Activated naive CD4-positive, alpha-beta T cell treated with anti-CD3 and anti-CD28 coated beads for 36 hours (primary cell): ENCODE measurements around the gene ADGRL3. TPM values are rescaled to one million over a fixed set of nuclear protein-coding genes. Genes with fewer than 3 reads are reported as not detected.

Experiments used
- CTCF ChIA-PET: fragments of 350-600 bp; sonication (Branson Sonifier 250); formaldehyde crosslinking; loops from one replicate; lab custom pipeline; 2021; ENCODE audit warnings: antibody characterized with exemption; lab: Charles Lee
- DNase-seq: peaks from one replicate; pipeline ENCODE4 v3.0.0-alpha.2; 2020
- H3K27ac Mint-ChIP-seq: one replicate; pipeline ENCODE4 v1.8.0; 2021; ENCODE audit warnings: mild to moderate bottlenecking, mixed read lengths
- H3K27me3 Mint-ChIP-seq: one replicate; pipeline ENCODE4 v1.8.0; 2021; ENCODE audit warnings: low read depth, mixed read lengths
- H3K36me3 Mint-ChIP-seq: one replicate; pipeline ENCODE4 v1.8.0; 2021; ENCODE audit warnings: low read depth, mixed read lengths
- H3K4me1 Mint-ChIP-seq: one replicate; pipeline ENCODE4 v1.8.0; 2021; ENCODE audit warnings: low read depth, mixed read lengths
- H3K4me3 Mint-ChIP-seq: one replicate; pipeline ENCODE4 v1.8.0; 2021; ENCODE audit warnings: mild to moderate bottlenecking, moderate library complexity, mixed read lengths
- H3K9me3 Mint-ChIP-seq: one replicate; pipeline ENCODE4 v1.8.0; 2021; ENCODE audit warnings: mixed read lengths
- intact Hi-C: fragments of 100-400 bp; cut with micrococcal nuclease; formaldehyde crosslinking; loops from one replicate; pipeline ENCODE4 v1.15.1; 2023
- total RNA-seq, 2 experiments: library from RNA; stranded (reverse); gene quantifications; one replicate each; pipeline ENCODE4 v1.2.3, GENCODE V29; 2021

Gene ADGRL3
- total RNA-seq, 2 experiments from 2014 or later, result not detected

DNA sequence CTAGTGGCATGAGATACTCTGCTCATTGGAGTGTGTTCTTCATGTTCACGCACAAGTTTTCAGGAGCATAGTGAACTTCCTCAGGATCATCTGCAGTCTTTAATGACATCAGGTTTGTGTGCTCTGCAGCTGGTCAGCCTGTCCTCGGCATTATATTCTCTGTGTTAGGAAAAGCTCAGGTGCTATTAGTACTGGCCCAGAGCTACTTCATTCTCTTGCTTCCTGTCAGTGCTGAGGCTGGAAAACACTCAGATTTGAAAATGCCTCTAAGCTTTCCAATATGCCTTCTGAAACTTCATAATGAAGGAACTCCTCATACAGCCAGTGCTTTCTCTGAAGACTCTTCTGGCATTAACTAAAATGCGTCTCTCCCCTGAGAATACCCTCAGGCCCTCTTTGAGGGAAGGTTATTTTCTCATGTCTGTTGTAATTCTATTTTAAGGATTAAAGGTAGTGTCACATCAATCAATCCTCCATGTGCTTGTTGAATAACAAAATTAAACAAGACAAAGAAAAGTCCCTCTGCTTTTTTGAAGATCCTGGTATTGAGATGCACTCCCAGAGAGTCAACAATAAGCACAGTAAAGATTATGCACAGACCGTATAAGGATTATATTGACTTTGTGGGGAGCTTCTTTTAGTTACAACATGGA lies 666.4 kb downstream of the ADGRL3 start:
- no peaks in the 10 kb centered on the region for H3K27me3 Mint-ChIP-seq
- DNase-seq, result no peak
- H3K9me3 Mint-ChIP-seq, result peaks cover 2% of the 10 kb centered on the region

DNA sequence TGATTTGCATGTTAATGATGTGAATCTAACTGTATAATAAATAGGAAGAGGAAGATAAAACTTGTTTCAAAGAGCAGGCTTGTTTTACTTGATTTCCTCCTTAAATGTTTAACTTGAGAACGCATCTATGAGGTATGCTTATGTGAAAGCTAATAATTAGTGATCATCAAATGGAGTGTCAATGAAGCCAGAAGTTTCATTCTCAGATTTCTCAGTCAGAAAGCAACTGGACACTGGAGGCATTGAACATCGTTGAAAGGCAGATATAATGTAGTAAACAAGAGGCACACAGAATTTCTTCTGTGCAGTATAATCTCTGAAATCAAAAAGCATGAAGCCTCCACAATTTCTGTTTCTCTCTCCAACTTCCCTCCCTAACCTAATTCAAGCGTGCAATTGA lies 672.9 kb downstream of the ADGRL3 start:
- CTCF ChIA-PET, result no interaction called here
- H3K36me3 Mint-ChIP-seq, result no peaks in the 10 kb centered on the region
- no peak overlapping the region for H3K4me3 Mint-ChIP-seq
- intact Hi-C loops, result no loop called here
- no peak for DNase-seq
- H3K27me3 Mint-ChIP-seq, result no peaks in the 10 kb centered on the region
- no peak overlapping the region for H3K27ac Mint-ChIP-seq
- no peaks in the 10 kb centered on the region for H3K4me1 Mint-ChIP-seq
- peaks cover 6% of the 10 kb centered on the region for H3K9me3 Mint-ChIP-seq

More for the DNA sequence above, 666.4 kb downstream of the ADGRL3 start:
- no peaks in the 10 kb centered on the region for H3K4me1 Mint-ChIP-seq
- H3K36me3 Mint-ChIP-seq, result no peaks in the 10 kb centered on the region
- intact Hi-C loops, result no loop called here
- CTCF ChIA-PET, result no interaction called here
- no peak overlapping the region for H3K27ac Mint-ChIP-seq
- H3K4me3 Mint-ChIP-seq, result no peak overlapping the region

DNA sequence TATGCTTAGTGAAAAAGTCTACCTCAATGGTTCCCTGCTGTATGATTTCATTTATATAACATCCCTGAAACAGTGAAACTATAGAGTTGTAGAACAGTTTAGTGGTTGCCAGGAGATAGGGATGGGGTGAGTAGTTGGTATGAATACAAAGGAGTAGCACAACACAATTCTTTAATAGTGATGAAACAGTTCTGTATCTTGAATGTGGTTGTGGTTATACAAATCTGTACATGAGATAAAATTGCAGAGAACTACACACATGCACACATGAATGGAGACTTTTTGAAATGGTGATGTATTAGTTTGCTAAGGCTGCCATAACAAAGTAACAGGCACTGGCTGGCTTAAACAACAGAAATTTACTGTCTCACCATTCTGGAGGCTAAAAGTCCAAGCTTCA lies 677.1 kb downstream of the ADGRL3 start:
- intact Hi-C loops, result no loop called here
- CTCF ChIA-PET, result no interaction called here
- peaks cover 5% of the 10 kb centered on the region for H3K9me3 Mint-ChIP-seq
- H3K4me3 Mint-ChIP-seq, result no peak overlapping the region
- H3K27ac Mint-ChIP-seq, result no peak overlapping the region
- H3K4me1 Mint-ChIP-seq, result no peaks in the 10 kb centered on the region
- no peaks in the 10 kb centered on the region for H3K36me3 Mint-ChIP-seq
- DNase-seq, result no peak
- H3K27me3 Mint-ChIP-seq, result no peaks in the 10 kb centered on the region

DNA sequence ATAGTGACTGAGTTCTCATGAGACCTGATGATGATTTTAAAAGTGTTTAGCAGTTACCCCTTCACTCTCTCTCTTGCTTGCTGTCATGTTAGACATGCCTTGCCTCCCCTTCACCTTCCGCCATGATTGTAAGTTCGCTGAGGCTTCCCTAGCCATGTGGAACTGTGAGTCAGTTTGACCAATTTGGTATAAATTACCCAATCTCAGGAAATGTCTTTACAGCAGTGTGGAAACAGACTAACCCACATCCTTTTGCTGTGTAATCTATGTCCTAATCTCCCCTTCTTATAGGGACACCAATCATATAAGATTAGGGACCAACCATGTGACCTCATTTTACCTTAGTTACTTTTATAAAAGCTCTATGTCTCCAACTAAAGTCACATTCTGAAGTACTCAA lies 677.8 kb downstream of the ADGRL3 start:
- DNase-seq, result no peak
- no peak overlapping the region for H3K27ac Mint-ChIP-seq
- intact Hi-C loops, result no loop called here
- H3K4me3 Mint-ChIP-seq, result no peak overlapping the region
- no peaks in the 10 kb centered on the region for H3K4me1 Mint-ChIP-seq
- peaks cover 5% of the 10 kb centered on the region for H3K9me3 Mint-ChIP-seq
- H3K36me3 Mint-ChIP-seq, result no peaks in the 10 kb centered on the region
- CTCF ChIA-PET, result no interaction called here
- no peaks in the 10 kb centered on the region for H3K27me3 Mint-ChIP-seq

GRCh38 chr4:61882381-61882780 lies 682.3 kb downstream of the ADGRL3 start:
- H3K27me3 Mint-ChIP-seq, result no peaks in the 10 kb centered on the region
- H3K27ac Mint-ChIP-seq, result no peak overlapping the region
- H3K36me3 Mint-ChIP-seq, result no peaks in the 10 kb centered on the region
- DNase-seq, result no peak
- CTCF ChIA-PET, result no interaction called here
- H3K9me3 Mint-ChIP-seq, result peaks cover 4% of the 10 kb centered on the region
- intact Hi-C loops, result no loop called here
- no peak overlapping the region for H3K4me3 Mint-ChIP-seq
- no peaks in the 10 kb centered on the region for H3K4me1 Mint-ChIP-seq

GRCh38 chr4:61886131-61886530 lies 686.0 kb downstream of the ADGRL3 start:
- Mint-ChIP-seq H3K4me1 (no peaks in the 10 kb centered on the region), H3K27ac (no peak overlapping the region), H3K9me3 (peaks cover 3% of the 10 kb centered on the region), H3K27me3 (no peaks in the 10 kb centered on the region), H3K36me3 (no peaks in the 10 kb centered on the region), H3K4me3 (no peak overlapping the region)
- CTCF ChIA-PET, result no interaction called here
- intact Hi-C loops, result no loop called here
- DNase-seq, result no peak

DNA sequence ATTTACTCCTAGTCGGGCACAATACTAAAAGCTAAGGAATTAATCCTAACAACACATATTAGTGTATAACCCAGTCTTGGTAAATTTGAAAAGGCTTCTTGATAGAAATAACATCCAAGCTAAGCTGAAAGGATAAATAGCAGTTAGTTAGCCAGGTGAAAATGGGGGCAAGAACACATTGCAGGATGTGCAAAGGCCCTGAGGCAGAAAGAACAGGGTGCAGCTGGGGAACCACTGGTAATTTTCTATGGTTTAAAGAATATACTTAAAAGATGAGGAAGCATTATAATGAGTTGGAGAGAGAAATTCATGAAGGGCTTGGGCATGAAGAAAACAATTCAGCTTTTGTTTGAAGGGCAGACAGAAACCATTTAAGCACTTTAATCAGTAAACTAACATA lies 689.0 kb downstream of the ADGRL3 start:
- Mint-ChIP-seq H3K4me1 (no peaks in the 10 kb centered on the region), H3K4me3 (no peak overlapping the region), H3K27ac (no peak overlapping the region), H3K9me3 (peaks cover 3% of the 10 kb centered on the region), H3K27me3 (no peaks in the 10 kb centered on the region), H3K36me3 (no peaks in the 10 kb centered on the region)
- no peak for DNase-seq
- intact Hi-C loops, result no loop called here
- CTCF ChIA-PET, result no interaction called here

DNA sequence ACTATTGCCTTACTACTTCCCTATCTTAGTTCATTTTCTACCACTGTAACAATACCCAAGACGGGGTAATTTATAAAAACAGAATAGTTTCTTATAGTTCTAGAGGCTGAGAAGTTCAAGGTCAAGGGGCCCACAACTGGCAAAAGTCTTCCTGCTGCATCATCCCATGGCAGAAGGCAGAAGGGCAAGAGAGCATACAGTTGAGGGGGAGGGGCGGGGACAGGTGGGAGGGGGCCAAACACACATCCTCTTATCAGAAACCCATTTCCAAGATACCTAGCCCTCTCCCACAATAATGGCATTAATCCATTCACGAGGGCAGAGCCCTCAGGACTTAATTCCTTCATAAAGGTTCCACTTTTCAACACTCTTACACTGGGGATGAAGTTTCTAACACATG lies 690.2 kb downstream of the ADGRL3 start:
- intact Hi-C loops, result no loop called here
- H3K27ac Mint-ChIP-seq, result no peak overlapping the region
- H3K36me3 Mint-ChIP-seq, result no peaks in the 10 kb centered on the region
- DNase-seq, result no peak
- H3K9me3 Mint-ChIP-seq, result peaks cover 7% of the 10 kb centered on the region
- H3K4me1 Mint-ChIP-seq, result no peaks in the 10 kb centered on the region
- H3K4me3 Mint-ChIP-seq, result no peak overlapping the region
- CTCF ChIA-PET, result no interaction called here
- H3K27me3 Mint-ChIP-seq, result no peaks in the 10 kb centered on the region

- H3K9me3 Mint-ChIP-seq, result peaks cover 6% of the 10 kb centered on the region
- H3K4me3 Mint-ChIP-seq, result no peak overlapping the region
- DNase-seq, result no peak
- CTCF ChIA-PET, result no interaction called here
- H3K27me3 Mint-ChIP-seq, result no peaks in the 10 kb centered on the region
- no peaks in the 10 kb centered on the region for H3K36me3 Mint-ChIP-seq
- no peak overlapping the region for H3K27ac Mint-ChIP-seq
- H3K4me1 Mint-ChIP-seq, result no peaks in the 10 kb centered on the region
- intact Hi-C loops, result no loop called here
These were observed 691.8 kb downstream of the ADGRL3 start for GRCh38 chr4:61891953-61892352.

DNA sequence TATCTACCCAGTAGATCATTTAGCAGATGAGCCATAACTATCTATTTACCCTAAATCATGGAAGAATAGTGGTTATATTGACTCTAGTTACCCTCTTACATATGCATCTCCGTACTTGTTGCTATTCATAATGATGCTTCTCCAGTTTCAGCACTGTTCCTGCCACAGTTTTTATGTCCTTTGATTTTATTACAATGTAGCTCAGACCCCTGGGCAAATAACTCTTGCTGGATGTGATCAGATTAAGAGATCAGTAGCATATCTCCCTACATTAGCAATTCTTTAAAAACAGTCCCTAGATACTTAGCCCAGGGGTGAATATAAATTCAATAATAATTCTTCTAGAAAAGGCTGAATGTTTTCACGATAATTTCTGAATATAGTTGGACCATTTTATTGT lies 696.5 kb downstream of the ADGRL3 start:
- no peaks in the 10 kb centered on the region for H3K36me3 Mint-ChIP-seq
- no peaks in the 10 kb centered on the region for H3K4me1 Mint-ChIP-seq
- intact Hi-C loops, result no loop called here
- no peak for DNase-seq
- CTCF ChIA-PET, result no interaction called here
- no peak overlapping the region for H3K27ac Mint-ChIP-seq
- H3K27me3 Mint-ChIP-seq, result no peaks in the 10 kb centered on the region
- H3K4me3 Mint-ChIP-seq, result no peak overlapping the region
- peaks cover 6% of the 10 kb centered on the region for H3K9me3 Mint-ChIP-seq

DNA sequence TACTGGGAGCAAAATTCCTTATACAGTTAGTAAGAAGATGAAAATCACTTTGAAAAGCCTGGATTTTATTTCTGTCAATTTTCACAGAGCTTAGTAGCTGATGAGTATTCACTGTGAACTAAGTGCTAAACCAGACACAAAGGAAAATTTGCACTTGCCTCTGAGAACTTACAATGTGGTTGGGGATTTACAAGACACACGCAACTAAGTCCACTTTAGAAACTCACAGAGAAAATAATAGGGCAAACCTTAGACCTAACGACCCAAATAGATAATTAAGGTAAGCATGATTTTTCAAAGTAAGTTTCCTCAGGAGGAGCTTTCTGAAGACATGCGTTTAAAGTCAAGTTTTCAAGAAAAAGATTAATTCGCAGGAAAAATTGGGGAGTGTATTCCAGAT lies 708.9 kb downstream of the ADGRL3 start:
- CTCF ChIA-PET, result interaction anchor here (0.8 kb wide), 1 partner anchor 13 kb away, joined by 4 read pairs; no protein-coding TSS in a partner anchor
- Mint-ChIP-seq H3K9me3 (peaks cover 3% of the 10 kb centered on the region), H3K4me3 (no peak overlapping the region), H3K27ac (no peak overlapping the region), H3K36me3 (no peaks in the 10 kb centered on the region), H3K27me3 (no peaks in the 10 kb centered on the region), H3K4me1 (no peaks in the 10 kb centered on the region)
- intact Hi-C loops, result no loop called here
- no peak for DNase-seq

- intact Hi-C loops, result no loop called here
- H3K27ac Mint-ChIP-seq, result no peak overlapping the region
These were observed 711.2 kb downstream of the ADGRL3 start for GRCh38 chr4:61911313-61911756.

GRCh38 chr4:61913619-61914018 lies 713.5 kb downstream of the ADGRL3 start:
- Mint-ChIP-seq H3K27ac (no peak overlapping the region), H3K27me3 (no peaks in the 10 kb centered on the region), H3K9me3 (peaks cover 5% of the 10 kb centered on the region), H3K4me3 (no peak overlapping the region), H3K36me3 (no peaks in the 10 kb centered on the region), H3K4me1 (no peaks in the 10 kb centered on the region)
- intact Hi-C loops, result no loop called here
- CTCF ChIA-PET, result no interaction called here
- DNase-seq, result no peak

More at GRCh38 chr4:61911313-61911756, 711.2 kb downstream of the ADGRL3 start:
- H3K4me1 Mint-ChIP-seq, result no peaks in the 10 kb centered on the region
- DNase-seq, result no peak
- H3K36me3 Mint-ChIP-seq, result no peaks in the 10 kb centered on the region
- CTCF ChIA-PET, result no interaction called here
- H3K4me3 Mint-ChIP-seq, result no peak overlapping the region
- H3K27me3 Mint-ChIP-seq, result no peaks in the 10 kb centered on the region
- peaks cover 3% of the 10 kb centered on the region for H3K9me3 Mint-ChIP-seq
